PC-3 (cell line): ENCODE data around the gene PHF2. TPM values are rescaled to one million over a fixed set of nuclear protein-coding genes. Genes with fewer than 3 reads are reported as not detected.

Source experiments
- ATAC-seq: fragments of 200-7000 bp; cut with Tn5 transposase; 2 replicates; pipeline ENCODE4 v1.9.1; 2020; ENCODE audit warnings: mild to moderate bottlenecking, moderate library complexity
- BruUV-seq: library from RNA; stranded (reverse); fragments of 400-500 nt; replicated peaks from 2 replicates; lab custom pipeline; 2021; lab: Mats Ljungman, UMichigan
- CTCF ChIA-PET: fragments of 300-600 bp; sonication (Branson Sonifier 250); formaldehyde crosslinking; loops from one replicate; lab custom pipeline; 2022; ENCODE audit warnings: antibody characterized with exemption; lab: Charles Lee
- POLR2A ChIA-PET: fragments of 300-600 bp; sonication (Branson Sonifier 250); formaldehyde crosslinking; loops from one replicate; lab custom pipeline; 2022; ENCODE audit warnings: antibody characterized with exemption; ENCODE audit not compliant: unreplicated experiment; lab: Charles Lee
- DNase-seq: peaks from one replicate; pipeline ENCODE4 v3.0.0-alpha.2; 2015
- H2AFZ ChIP-seq: fragments of 300-600 bp; sonication (generic); 2 replicates; pipeline ENCODE4 v1.6.0; 2016; ENCODE audit warnings: antibody characterized with exemption, low read length
- H3F3A ChIP-seq: fragments of 300-600 bp; sonication (generic); one replicate; pipeline ENCODE4 v1.6.0; 2017; ENCODE audit warnings: antibody characterized with exemption, low read length, control low read depth, mild to moderate bottlenecking; ENCODE audit not compliant: unreplicated experiment
- H3K27ac ChIP-seq: fragments of 300-600 bp; sonication (generic); 2 replicates; pipeline ENCODE4 v1.5.1; 2016; ENCODE audit warnings: mild to moderate bottlenecking, low read length
- H3K27me3 ChIP-seq: fragments of 300-600 bp; sonication (generic); 2 replicates; pipeline ENCODE4 v1.6.1; 2016; ENCODE audit warnings: low read length, mixed read lengths
- H3K36me3 ChIP-seq: fragments of 300-600 bp; sonication (generic); 2 replicates; pipeline ENCODE4 v1.6.1; 2016; ENCODE audit warnings: low read depth, mixed run types, low read length, mixed read lengths
- H3K4me1 ChIP-seq: fragments of 300-600 bp; sonication (generic); 2 replicates; pipeline ENCODE4 v1.5.1; 2016; ENCODE audit warnings: low read length; ENCODE audit not compliant: insufficient read depth
- H3K4me2 ChIP-seq: fragments of 300-600 bp; sonication (generic); 2 replicates; pipeline ENCODE4 v1.6.0; 2016; ENCODE audit warnings: low read length
- H3K4me3 ChIP-seq: fragments of 300-600 bp; sonication (generic); 2 replicates; pipeline ENCODE4 v1.5.1; 2016; ENCODE audit warnings: mild to moderate bottlenecking, low read length, mixed read lengths
- H3K79me2 ChIP-seq: fragments of 300-600 bp; sonication (generic); 2 replicates; pipeline ENCODE4 v1.6.1; 2017; ENCODE audit warnings: low read length, mixed read lengths
- H3K9ac ChIP-seq: fragments of 300-600 bp; sonication (generic); 2 replicates; pipeline ENCODE4 v1.6.0; 2016; ENCODE audit warnings: mild to moderate bottlenecking, low read length
- H3K9me2 ChIP-seq: fragments of 300-600 bp; sonication (generic); replicated peaks from 2 replicates; pipeline ENCODE4 v1.6.1; 2016; ENCODE audit warnings: mixed run types, low read length, mixed read lengths
- H3K9me3 ChIP-seq: fragments of 300-600 bp; sonication (generic); 2 replicates; pipeline ENCODE4 v1.6.1; 2016; ENCODE audit warnings: low read length, mixed read lengths
- H4K20me1 ChIP-seq: fragments of 300-600 bp; sonication (generic); 2 replicates; pipeline ENCODE4 v1.6.1; 2016; ENCODE audit warnings: low read length, mixed read lengths
- CTCF ChIP-seq: fragments of 300-600 bp; sonication (generic); conservative IDR thresholded peaks from 2 replicates; pipeline ENCODE4 v1.5.1; 2017; ENCODE audit warnings: antibody characterized with exemption, low read depth, mild to moderate bottlenecking, low read length
- EZH2 ChIP-seq: fragments of 300-600 bp; sonication (generic); IDR thresholded peaks from one replicate; pipeline ENCODE4 v1.6.1; 2017; ENCODE audit warnings: antibody characterized with exemption, mild to moderate bottlenecking, low read length; ENCODE audit not compliant: unreplicated experiment
- EZH2phosphoT487 ChIP-seq: fragments of 300-600 bp; sonication (generic); IDR thresholded peaks from 2 replicates; pipeline ENCODE4 v1.6.1; 2018; ENCODE audit warnings: mild to moderate bottlenecking, antibody characterized with exemption, low read length, borderline replicate concordance
- intact Hi-C: fragments of 100-400 bp; cut with micrococcal nuclease; formaldehyde crosslinking; loops from 2 replicates; pipeline ENCODE4 v1.9.0; 2023
- total RNA-seq: library from RNA; depleted of rRNA; stranded (reverse); fragments of >200 nt; gene quantifications from 2 replicates; pipeline ENCODE4 v1.2.3, GENCODE V29; 2014

PHF2 gene
- total RNA-seq, 1 experiment from 2014 or later = 10.6 TPM

GRCh38 chr9:93683331-93684134 is 107.1 kb downstream of the PHF2 start:
- intact Hi-C loops = no loop called here
- no peak for ATAC-seq
- BruUV-seq = no TSS peak

GRCh38 chr9:93684161-93684765 is 107.9 kb downstream of the PHF2 start:
- ATAC-seq (no peak), DNase-seq (no peak)
- no peaks in the 10 kb centered on the region for H3K9me2 ChIP-seq
- H3K9ac ChIP-seq = no peak overlapping the region
- H3F3A ChIP-seq = no peaks in the 10 kb centered on the region
- intact Hi-C loops = no loop called here
- H3K4me2 ChIP-seq = no peak overlapping the region
- no peak overlapping the region for H2AFZ ChIP-seq
- H3K27me3 ChIP-seq = no peaks in the 10 kb centered on the region
- TF ChIP-seq EZH2phosphoT487 (no peak), CTCF (no peak), EZH2 (no peak)
- H3K36me3 ChIP-seq = no peaks in the 10 kb centered on the region
- 0 out of 2 replicates have a peak, but pooled peaks cover 4% of the 10 kb centered on the region for H3K4me1 ChIP-seq
- CTCF ChIA-PET = interaction anchor here (1.0 kb wide), 1 partner anchor 225 kb away, joined by 3 read pairs; no protein-coding TSS in a partner anchor
- H3K4me3 ChIP-seq = no peak overlapping the region
- H4K20me1 ChIP-seq = no peaks in the 10 kb centered on the region
- POLR2A ChIA-PET = no interaction called here
- no TSS peak for BruUV-seq
- no peaks in the 10 kb centered on the region for H3K79me2 ChIP-seq
- no peak overlapping the region for H3K27ac ChIP-seq
- no peaks in the 10 kb centered on the region for H3K9me3 ChIP-seq

More at GRCh38 chr9:93683331-93684134, 107.1 kb downstream of the PHF2 start:
- no peak overlapping the region for H3K9ac ChIP-seq
- no peak overlapping the region for H3K27ac ChIP-seq
- no peaks in the 10 kb centered on the region for H3K79me2 ChIP-seq
- no peak for DNase-seq
- CTCF ChIA-PET = no interaction called here
- no peaks in the 10 kb centered on the region for H3K9me3 ChIP-seq
- H3K9me2 ChIP-seq = no peaks in the 10 kb centered on the region
- H3K4me2 ChIP-seq = no peak overlapping the region
- no peaks in the 10 kb centered on the region for H4K20me1 ChIP-seq
- no peaks in the 10 kb centered on the region for H3K27me3 ChIP-seq
- H3F3A ChIP-seq = no peaks in the 10 kb centered on the region
- H3K36me3 ChIP-seq = no peaks in the 10 kb centered on the region
- H3K4me3 ChIP-seq = no peak overlapping the region
- H3K4me1 ChIP-seq = 0 out of 2 replicates have a peak, but pooled peaks cover 4% of the 10 kb centered on the region
- POLR2A ChIA-PET = interaction anchor here (0.6 kb wide), 1 partner anchor 130 kb away, joined by 4 read pairs; no protein-coding TSS in a partner anchor
- no peak for TF ChIP-seq EZH2phosphoT487
- no peak for TF ChIP-seq CTCF
- TF ChIP-seq EZH2 = no peak
- no peak overlapping the region for H2AFZ ChIP-seq
